HEK293 (cell line): ENCODE results near the gene RPEL1.

Experiments
- ZFP41 ChIP-seq: fragments of 450-650 bp; formaldehyde crosslinking; IDR thresholded peaks from 2 replicates; pipeline ENCODE4 v1.5.1; 2016; ENCODE audit warnings: missing biosample characterization, missing genetic modification characterization, borderline replicate concordance
- ZNF571 ChIP-seq: fragments of 450-650 bp; formaldehyde crosslinking; IDR thresholded peaks from 2 replicates; pipeline ENCODE4 v1.5.0; 2017; ENCODE audit warnings: missing biosample characterization, missing genetic modification characterization
- ZNF629 ChIP-seq: fragments of 450-650 bp; formaldehyde crosslinking; IDR thresholded peaks from 2 replicates; pipeline ENCODE4 v1.5.1; 2017; ENCODE audit warnings: missing biosample characterization, missing genetic modification characterization
- ZNF664 ChIP-seq: fragments of 450-650 bp; formaldehyde crosslinking; IDR thresholded peaks from 2 replicates; pipeline ENCODE4 v1.5.1; 2016; ENCODE audit warnings: missing biosample characterization, missing genetic modification characterization
- TF ChIP-seq, protein P1 (sequence below): fragments of 450-650 bp; formaldehyde crosslinking; IDR thresholded peaks from 2 replicates; pipeline ENCODE4 v1.5.1; 2016; ENCODE audit warnings: missing biosample characterization, missing genetic modification characterization
- TF ChIP-seq, protein P2 (sequence below): fragments of 450-650 bp; formaldehyde crosslinking; IDR thresholded peaks from 2 replicates; pipeline ENCODE4 v1.5.1; 2016; ENCODE audit warnings: missing biosample characterization, missing genetic modification characterization

DNA sequence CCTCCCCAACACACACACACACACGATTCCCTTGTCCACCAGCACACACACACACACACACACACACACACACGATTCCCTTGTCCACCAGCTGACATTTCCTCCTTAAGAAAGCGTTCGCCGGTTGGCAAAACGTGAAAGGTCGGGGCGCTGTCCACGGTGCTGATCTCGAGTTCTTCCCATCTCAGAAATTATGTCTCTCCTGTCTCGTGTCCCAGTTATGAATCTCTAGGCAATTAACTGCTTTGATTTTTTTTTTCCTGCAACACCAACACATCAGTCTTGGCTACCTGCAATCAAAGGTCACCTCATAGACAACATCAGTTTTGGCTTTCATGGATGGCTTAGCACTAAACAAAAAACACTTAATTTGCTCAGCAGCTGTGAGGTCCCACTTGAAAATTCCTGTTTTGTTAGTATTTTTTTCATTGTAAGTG is 33.2 kb downstream of the RPEL1 start:
- TF ChIP-seq ZNF629 (tag by site-specific recombination) (no peak), ZNF664 (tag by site-specific recombination) (no peak), ZFP41 (tag by site-specific recombination) (no peak), ZNF571 (no peak)
- TF ChIP-seq, protein P1, sequence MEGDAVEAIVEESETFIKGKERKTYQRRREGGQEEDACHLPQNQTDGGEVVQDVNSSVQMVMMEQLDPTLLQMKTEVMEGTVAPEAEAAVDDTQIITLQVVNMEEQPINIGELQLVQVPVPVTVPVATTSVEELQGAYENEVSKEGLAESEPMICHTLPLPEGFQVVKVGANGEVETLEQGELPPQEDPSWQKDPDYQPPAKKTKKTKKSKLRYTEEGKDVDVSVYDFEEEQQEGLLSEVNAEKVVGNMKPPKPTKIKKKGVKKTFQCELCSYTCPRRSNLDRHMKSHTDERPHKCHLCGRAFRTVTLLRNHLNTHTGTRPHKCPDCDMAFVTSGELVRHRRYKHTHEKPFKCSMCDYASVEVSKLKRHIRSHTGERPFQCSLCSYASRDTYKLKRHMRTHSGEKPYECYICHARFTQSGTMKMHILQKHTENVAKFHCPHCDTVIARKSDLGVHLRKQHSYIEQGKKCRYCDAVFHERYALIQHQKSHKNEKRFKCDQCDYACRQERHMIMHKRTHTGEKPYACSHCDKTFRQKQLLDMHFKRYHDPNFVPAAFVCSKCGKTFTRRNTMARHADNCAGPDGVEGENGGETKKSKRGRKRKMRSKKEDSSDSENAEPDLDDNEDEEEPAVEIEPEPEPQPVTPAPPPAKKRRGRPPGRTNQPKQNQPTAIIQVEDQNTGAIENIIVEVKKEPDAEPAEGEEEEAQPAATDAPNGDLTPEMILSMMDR (tag by site-specific recombination) = no peak
- TF ChIP-seq, protein P2, sequence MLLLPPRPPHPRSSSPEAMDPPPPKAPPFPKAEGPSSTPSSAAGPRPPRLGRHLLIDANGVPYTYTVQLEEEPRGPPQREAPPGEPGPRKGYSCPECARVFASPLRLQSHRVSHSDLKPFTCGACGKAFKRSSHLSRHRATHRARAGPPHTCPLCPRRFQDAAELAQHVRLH (tag by site-specific recombination) = no peak
